ENCODE data around the gene PLA2G15. TPM values are rescaled to one million over a fixed set of nuclear protein-coding genes. Genes with fewer than 3 reads are reported as not detected.

PLA2G15 gene
- total and polyA plus RNA-seq, 2 of the 13 experiments (the other 11 are each of a cell fraction or from before 2014, with no cell fraction given), result 14.4 to 23.7 TPM

GRCh38 chr16:68264128-68265077 lies 19.2 kb downstream of the PLA2G15 start, which contains the start of gene SLC7A6 (continued):
- TF ChIP-seq HMGXB4 (CRISPR knock-in tag; IDR thresholded peaks at IDR 0.05; ENCODE audit: borderline replicate concordance in 1 of 2, low read depth in 1 of 2) (peak; percentile 96 to 99), ZFP36L2 (CRISPR knock-in tag; IDR thresholded peaks at IDR 0.05) (0 out of 2 replicates have a peak, but pooled peaks have one; percentile 86), ZNF550 (CRISPR knock-in tag; IDR thresholded peaks at IDR 0.05; ENCODE audit: borderline replicate concordance) (0 out of 2 replicates have a peak, but pooled peaks have one; percentile 50), BRCA1 (CRISPR knock-in tag; IDR thresholded peaks at IDR 0.05) (no peak), FOXO1 (CRISPR knock-in tag; IDR thresholded peaks at IDR 0.05) (peak; percentile 7), NFIB (CRISPR knock-in tag; IDR thresholded peaks at IDR 0.05; ENCODE audit: borderline replicate concordance) (no peak), KMT2A (CRISPR knock-in tag; IDR thresholded peaks at IDR 0.05) (peak; percentile 20; the same call in 1 of the 2 replicates), SP5 (CRISPR knock-in tag; IDR thresholded peaks at IDR 0.05; ENCODE audit: borderline replicate concordance, low read depth) (0 out of 2 replicates have a peak, but pooled peaks have one; percentile 5), RNF2 (conservative IDR thresholded peaks at IDR 0.05; ENCODE audit: low read depth) (peak; percentile 31; the same call in 1 of the 2 replicates), TAF15 (IDR thresholded peaks at IDR 0.05; ENCODE audit: low read depth, low read length, poor library complexity, severe bottlenecking) (no peak), ESRRA (CRISPR knock-in tag; IDR thresholded peaks at IDR 0.05; ENCODE audit: low read depth) (no peak; the same call in 1 of the 2 replicates), ZBTB3 (CRISPR knock-in tag; IDR thresholded peaks at IDR 0.05; ENCODE audit: borderline replicate concordance, low read depth) (no peak; the same call in 1 of the 2 replicates), ZNF782 (CRISPR knock-in tag; IDR thresholded peaks at IDR 0.05; ENCODE audit: borderline replicate concordance) (peak; percentile 65; the same call in 1 of the 2 replicates), ELF1 (CRISPR knock-in tag; IDR thresholded peaks at IDR 0.05) (no peak), ZNF841 (CRISPR knock-in tag; IDR thresholded peaks at IDR 0.05; ENCODE audit: borderline replicate concordance) (no peak; the same call in 1 of the 2 replicates), ZNF431 (CRISPR knock-in tag; IDR thresholded peaks at IDR 0.05; ENCODE audit: borderline replicate concordance, low read depth) (no peak; the same call in 1 of the 2 replicates), PAWR (CRISPR knock-in tag; IDR thresholded peaks at IDR 0.05; ENCODE audit: borderline replicate concordance) (peak; percentile 89; the same call in 1 of the 2 replicates), MTA3 (CRISPR knock-in tag; IDR thresholded peaks at IDR 0.05) (no peak), ZNF547 (CRISPR knock-in tag; IDR thresholded peaks at IDR 0.05) (0 out of 2 replicates have a peak, but pooled peaks have one; percentile 22), U2AF2 (IDR thresholded peaks at IDR 0.05; ENCODE audit: low read depth, low read length) (no peak), HOMEZ (CRISPR knock-in tag; IDR thresholded peaks at IDR 0.05; ENCODE audit: low read depth) (no peak; the same call in 1 of the 2 replicates), ZFP62 (CRISPR knock-in tag; IDR thresholded peaks at IDR 0.05) (0 out of 2 replicates have a peak, but pooled peaks have one; percentile 22), ZNF746 (CRISPR knock-in tag; IDR thresholded peaks at IDR 0.05) (no peak), ZSCAN29 (CRISPR knock-in tag; conservative IDR thresholded peaks at IDR 0.05) (no peak)

Data from HepG2 (cell line).